Testis (tissue), 3 donors: ENCODE measurements around the gene LRFN2. TPM values are rescaled to one million over a fixed set of nuclear protein-coding genes. Genes with fewer than 3 reads are reported as not detected.

Experiments used
- DNase-seq: peaks from one replicate; pipeline ENCODE4 v3.0.0-alpha.2; 2019
- H3K27ac ChIP-seq, 2 donors: fragments of 200-600 bp; sonication (generic); one replicate each; pipeline ENCODE4 v1.5.1; 2019
- H3K27me3 ChIP-seq: fragments of 200-600 bp; sonication (generic); one replicate; pipeline ENCODE4 v1.5.1; 2019
- H3K36me3 ChIP-seq: fragments of 200-600 bp; sonication (generic); one replicate; pipeline ENCODE4 v1.5.1; 2017; ENCODE audit warnings: low read depth; ENCODE audit errors: missing control alignments
- H3K4me1 ChIP-seq: fragments of 200-600 bp; sonication (generic); one replicate; pipeline ENCODE4 v1.5.1; 2019
- H3K4me3 ChIP-seq, 2 donors: fragments of 200-600 bp; sonication (generic); one replicate each; pipeline ENCODE4 v1.5.1; 2017 to 2019
- H3K9me3 ChIP-seq: fragments of 200-600 bp; sonication (generic); one replicate; pipeline ENCODE4 v1.5.1; 2017
- POLR2A ChIP-seq: fragments of 450-650 bp; IDR thresholded peaks from one replicate; pipeline ENCODE4 v1.6.1; 2017; ENCODE audit warnings: antibody characterized with exemption, mild to moderate bottlenecking, moderate library complexity
- WGBS, 2 donors: methylation state at CpG; one replicate each; pipeline ENCODE4 v1.1.5; 2018; 5-methylcytosine and 5-hydroxymethylcytosine counted together
- intact Hi-C: fragments of 100-400 bp; cut with DNase I; formaldehyde crosslinking; loops from one replicate; pipeline ENCODE4 v1.15.1; 2023; ENCODE audit warnings: low total_unique reads
- polyA plus RNA-seq: library from polyadenylated mRNA; stranded (reverse); fragments of 350-450 nt; fragmentation: Illumina TruSeq; extraction: RNeasy Lipid Tissue Mini Kit (QIAGEN cat#74804); gene quantifications from one replicate; pipeline ENCODE4 v1.2.3, GENCODE V29; 2014; ENCODE audit warnings: low read depth, low replicate concordance; ENCODE audit not compliant: insufficient read depth
- total RNA-seq, 2 donors: library from RNA; depleted of rRNA; stranded (reverse); fragments of >200 nt; gene quantifications; one replicate each; pipeline ENCODE4 v1.2.3, GENCODE V29; 2016
- TF ChIP-seq, protein P1 (sequence below), 3 experiments: fragments of 450-650 bp in 2 of 3; fragments of 200-600 bp in 1 of 3; sonication (generic) in 1 of 3; IDR thresholded peaks; one replicate each; pipeline ENCODE4 v1.5.1; 2016 to 2019; ENCODE audit warnings: antibody characterized with exemption in 3 of 3, mild to moderate bottlenecking in 2 of 3, moderate library complexity in 1 of 3

The LRFN2 gene
- total and polyA plus RNA-seq, 3 donors from 2014 or later: 1.1 to 3.3 (median 1.6) TPM

DNA sequence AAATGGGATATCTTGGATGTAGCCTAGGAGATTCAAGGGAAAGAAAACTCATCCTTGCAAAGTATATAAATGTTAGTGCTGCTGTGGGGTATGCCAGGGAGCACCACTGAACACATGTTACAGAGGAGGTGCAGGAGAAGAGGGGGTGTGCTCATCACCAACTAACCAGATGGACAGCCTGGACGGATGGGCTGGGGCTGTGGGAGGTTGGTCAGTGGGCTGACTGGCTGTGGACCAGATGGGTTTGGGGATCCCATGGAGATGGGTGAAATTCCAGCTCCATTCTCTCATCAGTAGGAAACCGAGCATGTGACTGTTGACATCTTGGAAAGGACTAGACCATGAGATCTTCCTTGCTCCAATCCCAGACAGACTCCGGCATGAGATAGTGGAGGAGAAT lies 201.0 kb downstream of the LRFN2 start:
- Histone ChIP-seq H3K4me1 (no peaks in the 10 kb centered on the region), H3K4me3 (no peak overlapping the region), H3K27me3 (no peaks in the 10 kb centered on the region), H3K36me3 (no peaks in the 10 kb centered on the region), H3K27ac (no peak overlapping the region), H3K9me3 (no peaks in the 10 kb centered on the region)
- no peak for DNase-seq
- 58 to 63% methylated on average over 3 of the region's 3 CpGs for WGBS, 2 donors
- TF ChIP-seq, protein P1, sequence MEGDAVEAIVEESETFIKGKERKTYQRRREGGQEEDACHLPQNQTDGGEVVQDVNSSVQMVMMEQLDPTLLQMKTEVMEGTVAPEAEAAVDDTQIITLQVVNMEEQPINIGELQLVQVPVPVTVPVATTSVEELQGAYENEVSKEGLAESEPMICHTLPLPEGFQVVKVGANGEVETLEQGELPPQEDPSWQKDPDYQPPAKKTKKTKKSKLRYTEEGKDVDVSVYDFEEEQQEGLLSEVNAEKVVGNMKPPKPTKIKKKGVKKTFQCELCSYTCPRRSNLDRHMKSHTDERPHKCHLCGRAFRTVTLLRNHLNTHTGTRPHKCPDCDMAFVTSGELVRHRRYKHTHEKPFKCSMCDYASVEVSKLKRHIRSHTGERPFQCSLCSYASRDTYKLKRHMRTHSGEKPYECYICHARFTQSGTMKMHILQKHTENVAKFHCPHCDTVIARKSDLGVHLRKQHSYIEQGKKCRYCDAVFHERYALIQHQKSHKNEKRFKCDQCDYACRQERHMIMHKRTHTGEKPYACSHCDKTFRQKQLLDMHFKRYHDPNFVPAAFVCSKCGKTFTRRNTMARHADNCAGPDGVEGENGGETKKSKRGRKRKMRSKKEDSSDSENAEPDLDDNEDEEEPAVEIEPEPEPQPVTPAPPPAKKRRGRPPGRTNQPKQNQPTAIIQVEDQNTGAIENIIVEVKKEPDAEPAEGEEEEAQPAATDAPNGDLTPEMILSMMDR (IDR thresholded peaks at IDR 0.05): no peak
- TF ChIP-seq POLR2A: no peak
- intact Hi-C loops: no loop called here

DNA sequence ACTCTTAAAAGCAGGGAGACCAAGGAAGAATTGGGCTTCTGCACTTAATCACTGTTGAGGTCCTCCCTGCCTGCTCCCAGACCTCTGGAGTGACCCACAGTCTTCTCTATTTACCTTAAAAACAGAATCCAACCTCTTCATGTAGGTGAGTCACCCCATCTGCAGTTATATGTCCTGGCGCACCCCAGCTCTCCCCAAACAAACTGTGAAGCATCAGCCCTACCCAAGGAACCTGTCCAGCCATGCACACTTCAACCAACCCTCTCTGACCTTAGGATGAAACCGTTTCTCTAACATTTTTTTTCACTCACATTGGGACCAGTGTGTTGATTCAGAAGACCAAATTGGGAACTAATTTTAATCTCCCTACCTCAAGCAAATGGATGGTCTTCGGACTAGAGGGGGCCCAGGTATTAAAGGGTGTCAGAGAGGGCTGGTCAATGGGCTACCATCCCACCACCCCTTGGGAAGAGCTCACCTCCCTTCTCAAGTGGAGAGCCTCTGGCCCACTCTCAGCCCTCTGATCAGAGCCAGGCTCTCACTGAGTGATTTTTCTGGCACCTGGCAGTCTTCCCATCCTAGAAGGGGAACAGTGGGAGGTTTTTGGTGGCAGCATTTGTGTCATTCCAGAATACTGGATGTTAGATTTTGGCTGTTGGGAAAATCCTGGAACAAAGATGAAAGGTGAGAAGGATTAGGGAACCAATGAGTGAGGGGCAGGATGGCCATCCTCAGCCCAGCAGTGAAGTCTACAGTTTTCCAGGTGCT lies 203.6 kb downstream of the LRFN2 start:
- H3K36me3 ChIP-seq: no peaks in the 10 kb centered on the region
- H3K27me3 ChIP-seq: no peaks in the 10 kb centered on the region
- no peak overlapping the region for H3K4me3 ChIP-seq
- TF ChIP-seq, protein P1 (IDR thresholded peaks at IDR 0.05): no peak
- DNase-seq: no peak
- intact Hi-C loops: no loop called here
- H3K9me3 ChIP-seq: no peaks in the 10 kb centered on the region
- H3K4me1 ChIP-seq: no peaks in the 10 kb centered on the region
- 88 to 96% methylated on average over 3 of the region's 3 CpGs for WGBS, 2 donors
- no peak overlapping the region for H3K27ac ChIP-seq

DNA sequence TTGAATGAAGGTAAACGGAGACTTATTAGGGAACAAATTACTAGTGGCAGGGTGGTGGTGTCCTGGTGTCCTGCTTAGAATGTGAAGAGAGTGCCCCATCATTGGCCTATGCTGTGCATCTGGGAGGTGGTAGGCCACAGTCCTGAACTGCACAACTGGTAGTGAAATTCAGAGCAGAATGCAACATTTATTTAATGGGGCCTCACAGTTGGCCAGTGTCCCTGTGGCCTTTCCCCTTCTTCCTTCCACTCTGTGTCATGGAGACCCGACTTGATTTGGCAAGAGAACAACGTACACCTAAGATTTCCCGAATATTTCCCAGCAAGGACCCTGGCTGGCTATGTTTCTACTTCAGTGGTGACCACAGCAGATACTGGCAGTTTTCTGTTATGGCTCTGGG lies 206.9 kb downstream of the LRFN2 start:
- H3K9me3 ChIP-seq: no peaks in the 10 kb centered on the region
- 54 to 73% methylated on average over 4 of the region's 4 CpGs for WGBS, 2 donors

DNA sequence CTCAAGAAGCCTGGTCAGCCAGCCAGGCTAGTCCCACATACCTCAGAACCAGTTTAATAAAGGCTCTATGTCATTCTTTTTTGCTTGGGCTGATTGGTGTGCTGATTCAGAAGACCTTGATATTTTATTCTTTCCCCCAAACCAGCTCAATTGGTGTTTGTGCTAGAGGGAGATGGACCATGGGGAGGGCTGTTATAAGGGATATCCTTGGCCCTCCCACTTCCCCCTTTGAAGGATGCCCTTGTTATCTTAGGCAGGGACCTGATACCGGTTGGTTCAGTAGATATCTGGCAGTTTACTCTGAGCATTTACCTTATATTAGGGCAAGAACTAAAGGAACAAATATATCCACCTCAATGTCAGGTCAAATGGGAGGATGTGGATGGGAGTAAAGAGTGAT lies 207.4 kb downstream of the LRFN2 start:
- 44 to 50% methylated on average over 1 of the region's 1 CpG for WGBS, 2 donors
- H3K4me3 ChIP-seq: no peak overlapping the region
- no peaks in the 10 kb centered on the region for H3K36me3 ChIP-seq
- H3K9me3 ChIP-seq: no peaks in the 10 kb centered on the region
- no peaks in the 10 kb centered on the region for H3K4me1 ChIP-seq
- no peaks in the 10 kb centered on the region for H3K27me3 ChIP-seq
- TF ChIP-seq, protein P1 (IDR thresholded peaks at IDR 0.05): no peak
- TF ChIP-seq POLR2A: no peak
- DNase-seq: no peak
- intact Hi-C loops: no loop called here
- H3K27ac ChIP-seq: peak overlapping the region in 1 of 2 donors; percentile 62

More for the DNA sequence above, 206.9 kb downstream of the LRFN2 start:
- TF ChIP-seq, protein P1 (IDR thresholded peaks at IDR 0.05): no peak
- TF ChIP-seq POLR2A: no peak
- no peak for DNase-seq
- H3K36me3 ChIP-seq: no peaks in the 10 kb centered on the region
- no peaks in the 10 kb centered on the region for H3K4me1 ChIP-seq
- H3K4me3 ChIP-seq: no peak overlapping the region
- intact Hi-C loops: no loop called here
- H3K27ac ChIP-seq: no peak overlapping the region
- H3K27me3 ChIP-seq: no peaks in the 10 kb centered on the region

DNA sequence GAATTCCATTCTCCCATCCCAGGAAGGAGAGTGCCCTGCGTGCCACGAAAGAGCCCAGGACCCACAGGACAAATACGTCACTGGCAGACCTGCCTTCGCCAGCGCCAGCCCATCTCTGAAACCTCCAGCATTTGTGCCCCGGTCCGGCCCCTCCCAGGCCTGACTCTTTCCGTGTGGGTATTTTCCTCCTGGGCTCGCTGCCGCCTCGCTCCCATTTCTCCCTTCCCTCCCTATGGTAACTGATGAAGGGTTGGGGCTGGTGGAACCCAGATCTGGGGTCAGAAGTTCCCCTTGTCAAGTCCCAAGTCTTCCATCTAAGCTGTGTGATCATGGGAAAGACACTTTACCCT lies 208.5 kb downstream of the LRFN2 start:
- Histone ChIP-seq H3K36me3 (no peaks in the 10 kb centered on the region), H3K4me3 (peak overlapping the region; percentile 35 to 37), H3K27ac (peak overlapping the region in 1 of 2 donors; percentile 62), H3K4me1 (no peaks in the 10 kb centered on the region), H3K9me3 (no peaks in the 10 kb centered on the region), H3K27me3 (no peaks in the 10 kb centered on the region)
- intact Hi-C loops: no loop called here
- TF ChIP-seq POLR2A: no peak
- TF ChIP-seq, protein P1 (IDR thresholded peaks at IDR 0.05): no peak
- 65 to 77% methylated on average over 11 of the region's 11 CpGs for whole genome bisulfite sequencing, 2 donors
- DNase-seq: no peak
